GM12892 (cell line): Measurements from ENCODE around the gene ELK4.

Source experiments
- DNase-seq: peaks from one replicate; pipeline ENCODE4 v3.0.0; 2011; ENCODE audit not compliant: insufficient read length
- FAIRE-seq: peaks from 2 replicates; lab custom pipeline; 2011; peaks lifted over from hg19 to GRCh38; lab: Jason Lieb, UNC
- POLR2A ChIP-seq: IDR thresholded peaks from 2 replicates; pipeline ENCODE4 v1.6.1; 2011; ENCODE audit warnings: low read depth, low read length, control low read depth
- POLR2AphosphoS5 ChIP-seq: IDR thresholded peaks from 2 replicates; pipeline ENCODE4 v1.6.1; 2011; ENCODE audit warnings: low read depth, low read length, control low read depth
- TAF1 ChIP-seq: IDR thresholded peaks from 2 replicates; pipeline ENCODE4 v1.6.1; 2011; ENCODE audit warnings: low read depth, mild to moderate bottlenecking, control low read depth, low read length, borderline replicate concordance

Gene ELK4

DNA sequence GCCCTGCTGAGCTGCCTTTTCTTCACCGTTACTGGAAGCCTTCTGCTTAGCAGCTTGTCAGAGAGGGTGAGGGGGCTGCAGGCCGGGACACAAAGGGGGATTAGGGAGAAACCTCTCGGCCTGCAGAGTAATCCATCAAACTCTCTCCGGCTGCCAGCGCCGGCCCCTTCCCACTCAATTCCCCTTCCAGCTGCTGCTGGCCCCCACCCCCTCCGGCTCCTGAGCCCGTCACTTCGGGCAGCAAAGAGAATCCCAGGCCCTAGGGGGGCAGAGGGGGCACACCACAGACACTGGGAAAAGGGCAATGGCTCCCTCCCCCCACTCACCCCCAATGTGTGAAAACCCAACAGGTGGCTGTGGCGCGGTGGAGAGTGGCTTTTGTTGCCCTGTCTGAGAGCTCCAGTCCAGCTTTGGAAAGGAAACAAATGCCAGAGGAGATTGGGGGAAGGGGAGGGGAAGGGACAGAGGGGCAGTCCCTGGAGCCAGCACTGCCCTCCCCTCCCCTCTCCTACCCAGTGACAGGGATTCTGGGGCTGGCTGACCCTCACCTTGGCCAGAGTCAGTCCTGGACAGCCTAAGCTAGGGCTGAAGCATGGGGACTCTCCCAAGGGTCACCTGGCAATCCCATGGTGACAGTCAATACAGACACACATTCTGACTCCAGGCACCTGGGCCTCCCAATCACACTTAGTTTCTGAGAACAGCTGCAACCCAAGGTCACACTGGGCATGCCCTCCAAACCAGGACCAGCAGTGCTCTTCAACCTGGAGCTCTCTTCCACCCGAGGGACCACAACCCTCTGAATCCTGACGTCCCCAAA is 39.0 kb upstream of the ELK4 start:
- no peak for DNase-seq
- TF ChIP-seq TAF1 (no peak), POLR2A (no peak), POLR2AphosphoS5 (no peak)
- FAIRE-seq: no peak

GRCh38 chr1:205670150-205670446 is 38.3 kb upstream of the ELK4 start:
- TF ChIP-seq TAF1 (no peak), POLR2A (no peak), POLR2AphosphoS5 (no peak)

GRCh38 chr1:205669341-205670149 is 37.7 kb upstream of the ELK4 start:
- DNase-seq: peak; percentile 54
- no peak for TF ChIP-seq POLR2AphosphoS5
- no peak for TF ChIP-seq TAF1
- peak; percentile 60 for TF ChIP-seq POLR2A

More at GRCh38 chr1:205670150-205670446, 38.3 kb upstream of the ELK4 start:
- FAIRE-seq: no peak
- DNase-seq: no peak

GRCh38 chr1:205668951-205669340 is 37.1 kb upstream of the ELK4 start:
- TF ChIP-seq POLR2A: no peak
- TF ChIP-seq TAF1: 0 out of 2 replicates have a peak, but pooled peaks have one; percentile 27
- FAIRE-seq: peak; percentile 76
- DNase-seq: peak; percentile 50

More at GRCh38 chr1:205669341-205670149, 37.7 kb upstream of the ELK4 start:
- peak; percentile 50 for FAIRE-seq

DNA sequence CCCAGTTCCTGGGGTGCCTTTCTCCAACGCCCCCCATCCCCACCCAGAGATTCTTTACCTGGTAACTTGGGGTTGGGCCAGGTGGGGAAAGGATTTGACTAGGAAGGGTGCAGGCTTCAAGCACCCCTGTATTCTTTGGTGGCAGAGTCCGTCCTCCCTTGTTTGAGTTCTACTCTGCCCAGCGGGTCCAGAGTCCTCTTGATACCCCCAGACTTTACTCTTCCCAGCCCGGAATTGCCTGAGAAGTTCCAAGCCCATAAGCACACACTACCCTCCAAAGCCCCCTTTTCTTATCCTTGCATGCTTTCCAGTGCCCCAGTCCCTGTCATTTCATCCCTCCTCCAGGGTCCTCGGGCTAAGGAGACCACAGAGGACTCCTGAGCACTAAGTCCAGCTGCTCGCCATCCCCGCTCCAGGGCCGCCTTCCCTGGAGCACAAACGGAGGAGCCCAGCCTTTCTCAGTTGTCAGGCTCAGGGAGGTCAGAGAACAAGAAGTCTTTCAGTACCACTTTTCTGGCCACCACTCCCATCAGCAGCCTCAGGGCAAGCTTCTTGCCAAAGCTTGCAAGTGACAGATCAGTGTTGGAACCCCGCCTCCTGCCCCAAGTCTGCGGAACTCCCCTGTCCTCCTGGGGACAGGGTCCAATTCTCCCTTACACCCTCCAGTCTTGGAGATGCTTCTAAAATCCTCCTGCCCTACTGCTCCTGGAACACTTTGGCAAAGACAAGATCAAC is 36.3 kb upstream of the ELK4 start:
- FAIRE-seq (no peak), DNase-seq (no peak)
- no peak for TF ChIP-seq POLR2AphosphoS5
- no peak for TF ChIP-seq TAF1
- no peak for TF ChIP-seq POLR2A

DNA sequence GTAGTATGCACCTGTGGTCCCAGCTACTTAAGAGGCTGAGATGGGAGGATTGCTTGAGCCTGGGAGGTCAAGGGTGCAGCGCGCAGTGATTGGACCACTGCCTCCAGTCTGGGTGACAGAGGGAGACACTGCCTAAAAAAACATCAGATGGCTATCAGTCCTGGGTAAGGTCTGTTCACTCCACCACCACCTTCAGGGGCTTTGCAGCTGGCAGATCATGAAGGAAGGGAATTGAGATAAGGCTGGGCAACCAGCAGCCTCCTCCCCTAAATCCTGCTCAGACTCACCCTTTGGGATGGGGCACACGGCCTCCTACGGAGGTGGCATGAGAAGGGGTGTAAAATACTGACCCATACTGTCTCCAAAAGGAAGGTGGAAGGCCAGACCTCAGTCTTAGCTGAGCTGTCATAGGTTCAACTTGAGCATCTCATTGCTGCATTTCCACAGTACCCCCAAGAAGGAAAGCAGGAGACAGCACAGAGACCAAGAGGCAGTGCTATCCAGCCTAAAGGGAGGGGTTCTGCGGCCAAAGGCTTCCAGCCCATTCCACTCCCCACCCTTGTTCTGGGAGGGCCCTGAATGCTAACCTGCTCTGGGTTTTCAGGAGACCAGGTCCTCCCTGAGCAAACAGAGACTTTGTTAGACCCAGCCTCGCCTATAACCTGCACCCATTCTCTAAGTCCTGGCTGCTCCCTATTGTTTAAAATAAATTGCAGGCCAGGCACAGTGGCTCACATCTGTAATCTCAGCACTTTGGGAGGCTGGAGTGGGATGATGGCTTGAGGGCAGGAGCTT is 34.8 kb upstream of the ELK4 start:
- DNase-seq (no peak), FAIRE-seq (no peak)
- TF ChIP-seq POLR2A (no peak), TAF1 (no peak), POLR2AphosphoS5 (no peak)

DNA sequence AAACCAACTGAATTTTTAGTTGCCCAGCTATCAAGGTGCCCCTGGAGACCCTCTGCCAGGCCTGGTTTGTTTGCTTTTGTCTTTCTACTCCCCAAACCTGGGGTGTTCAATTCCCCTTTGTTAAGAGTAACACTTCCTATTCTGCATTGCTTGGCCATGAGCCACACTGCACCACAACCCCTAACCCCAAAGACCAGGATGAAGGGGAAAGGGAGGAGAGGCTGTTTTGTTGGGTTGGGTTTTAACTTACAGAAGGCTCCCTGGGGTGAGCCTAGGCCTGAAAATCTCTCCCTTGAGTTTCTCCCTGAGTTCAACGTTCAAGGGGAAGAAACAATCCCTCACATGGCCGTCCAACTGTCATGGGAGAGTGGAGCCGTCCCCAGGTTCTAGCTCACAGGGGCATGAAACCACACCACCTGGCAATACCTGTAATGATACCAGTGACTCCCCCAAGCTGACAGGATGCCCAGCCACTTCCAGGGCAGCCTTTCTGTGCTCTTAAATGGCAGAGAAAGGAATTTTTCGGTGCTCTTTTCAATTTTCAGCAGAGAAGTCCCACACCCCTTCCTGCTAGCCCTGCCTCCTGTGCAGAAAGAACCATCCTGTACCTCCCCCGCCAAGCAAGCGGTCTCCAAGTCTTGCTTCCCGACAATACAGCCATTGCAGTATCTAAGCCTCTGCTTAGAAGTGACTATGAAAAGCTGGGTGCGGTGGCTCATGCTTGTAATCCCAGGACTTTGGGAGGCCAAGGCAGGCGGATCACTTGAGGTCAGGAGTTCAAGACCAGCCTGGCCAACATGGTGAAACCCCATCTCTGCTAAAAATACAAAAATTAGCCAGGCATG is 33.6 kb upstream of the ELK4 start:
- TF ChIP-seq TAF1 (no peak), POLR2AphosphoS5 (no peak), POLR2A (no peak)
- FAIRE-seq (no peak), DNase-seq (no peak)

DNA sequence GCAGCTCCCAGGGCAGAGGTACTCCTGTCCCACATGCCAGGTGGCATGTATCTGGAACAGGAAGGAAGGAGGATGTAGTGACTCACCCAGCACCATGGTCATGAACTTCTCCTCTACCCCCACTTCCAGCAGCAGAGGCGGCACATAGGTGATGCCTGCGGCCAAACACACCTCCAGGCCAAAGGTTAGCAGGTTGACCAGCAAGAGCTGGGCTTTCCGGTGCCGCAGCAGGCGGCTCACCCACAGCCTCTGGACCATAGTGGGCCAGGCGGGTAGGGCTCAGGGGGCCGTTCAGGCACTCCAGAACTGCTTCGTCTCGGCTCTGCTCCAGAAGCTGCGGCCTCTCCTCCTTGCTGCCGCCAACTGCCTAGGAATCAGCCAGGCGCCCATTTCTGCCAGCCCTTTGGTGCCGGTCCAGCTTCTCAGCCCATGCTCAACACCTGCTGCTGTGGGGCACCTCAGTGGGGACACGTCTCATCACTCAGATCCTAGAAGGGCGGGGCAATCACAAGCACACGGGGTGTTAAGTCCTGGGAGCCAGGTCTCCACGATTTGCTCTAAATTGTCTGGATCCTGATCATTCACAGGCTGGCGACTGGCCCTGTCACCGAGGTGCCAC is 32.7 kb upstream of the ELK4 start:
- DNase-seq (no peak), FAIRE-seq (no peak)
- TF ChIP-seq POLR2A (no peak), TAF1 (no peak), POLR2AphosphoS5 (no peak)

DNA sequence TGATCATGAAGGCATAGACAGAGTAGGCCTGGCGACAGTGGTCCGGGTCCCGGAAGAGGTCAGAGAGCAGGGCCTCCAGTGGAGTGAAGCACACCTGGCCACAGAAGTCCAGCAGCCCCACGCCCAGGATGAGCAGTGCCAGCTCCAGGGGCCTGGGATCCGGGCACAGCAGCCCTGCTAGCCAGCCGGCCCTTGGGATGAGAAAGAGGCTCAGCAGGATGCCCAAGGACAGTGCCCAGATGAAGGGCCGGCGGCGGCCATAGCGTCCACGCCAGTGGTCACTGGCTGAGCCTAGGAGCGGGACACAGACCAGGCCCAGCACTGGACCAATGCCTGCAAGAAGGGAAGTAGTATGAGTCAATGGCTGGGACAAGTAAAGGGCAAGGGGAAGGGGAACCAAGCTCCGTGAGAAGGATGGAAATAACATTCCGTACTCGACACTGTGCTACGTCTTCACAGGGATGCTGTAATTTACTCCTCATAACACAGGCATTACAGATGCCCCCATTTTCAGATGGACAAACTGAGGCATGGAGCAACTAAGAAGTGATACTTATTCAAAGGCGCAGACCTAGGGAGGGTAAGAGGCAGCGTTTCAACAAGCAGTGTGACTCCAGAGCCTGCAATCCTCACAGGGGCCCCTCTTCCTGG is 31.6 kb upstream of the ELK4 start:
- no peak for DNase-seq
- FAIRE-seq: no peak
- TF ChIP-seq TAF1 (no peak), POLR2AphosphoS5 (no peak), POLR2A (no peak)

GRCh38 chr1:205662791-205663190 is 31.0 kb upstream of the ELK4 start:
- DNase-seq (no peak), FAIRE-seq (no peak)
- TF ChIP-seq TAF1: no peak
- TF ChIP-seq POLR2A: no peak
- no peak for TF ChIP-seq POLR2AphosphoS5
